GM21786 (cell line): ENCODE data around the gene PDHX.
"Not testable (repeated sequence)": the region's sequence is repeated elsewhere in the genome, so short reads cannot be mapped to it uniquely, and the experiment has no call there.

Experiments
- ATAC-seq: cut with Tn5 transposase; IDR thresholded peaks from one replicate; pipeline ENCODE4 v1.9.1; 2021; ENCODE audit not compliant: unreplicated experiment

The PDHX gene

DNA sequence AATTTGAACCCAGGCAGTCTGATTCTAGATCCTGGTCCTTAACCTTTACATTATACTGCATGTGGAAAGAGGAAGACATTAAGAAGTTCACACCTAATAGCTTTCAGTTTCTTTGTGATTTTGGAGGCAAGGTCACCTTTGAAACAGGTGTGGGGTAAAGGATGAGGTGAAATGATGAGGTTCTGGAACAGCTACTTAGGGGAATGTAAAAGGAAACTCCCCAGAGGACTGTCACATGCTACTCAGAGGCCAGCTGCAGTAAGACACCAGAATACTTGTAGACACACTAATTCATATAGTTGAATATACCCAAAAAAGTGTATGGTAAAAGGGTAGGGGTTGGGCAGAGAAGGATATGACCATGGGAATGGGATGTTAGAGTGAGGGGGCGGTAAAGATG, 5.6 kb upstream of the PDHX start:
- peak; percentile 43 for ATAC-seq

DNA sequence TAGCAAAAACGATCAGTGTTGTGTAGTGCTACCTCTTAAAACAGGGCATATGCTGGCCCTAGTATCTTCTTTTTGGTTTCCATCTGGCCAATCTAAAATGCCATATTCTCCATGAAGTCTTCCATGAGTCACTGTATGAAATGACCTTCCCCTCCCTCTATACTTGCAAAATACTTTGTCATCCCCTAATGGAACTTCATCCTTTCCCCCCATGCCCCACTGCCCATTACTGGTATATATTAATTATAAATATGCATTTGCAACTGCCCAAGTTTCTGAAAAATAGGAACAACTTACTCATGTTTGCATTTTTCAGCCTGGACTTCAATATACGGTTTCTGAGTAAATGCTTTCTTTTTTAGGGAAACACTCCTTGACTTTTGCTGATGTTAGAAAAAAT, 4.7 kb upstream of the PDHX start:
- no peak for ATAC-seq

DNA sequence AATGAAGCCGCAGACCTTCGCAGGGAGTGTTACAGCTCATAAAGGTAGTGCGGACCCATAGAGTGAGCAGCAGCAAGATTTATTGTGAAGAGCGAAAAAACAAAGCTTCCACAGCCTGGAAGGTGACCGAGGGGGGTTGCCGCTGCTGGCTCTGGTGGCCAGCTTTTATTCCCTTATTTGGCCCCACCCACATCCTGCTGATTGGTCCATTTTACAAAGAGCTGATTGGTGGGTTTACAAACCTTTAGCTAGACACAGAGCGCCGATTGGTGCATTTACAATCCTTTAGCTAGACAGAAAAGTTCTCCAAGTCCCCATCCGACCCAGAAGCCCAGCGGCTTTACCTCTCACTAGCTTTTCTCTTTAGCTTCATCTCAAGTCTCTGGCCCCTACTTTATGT, 2.9 kb upstream of the PDHX start:
- not testable (repeated sequence) for ATAC-seq

DNA sequence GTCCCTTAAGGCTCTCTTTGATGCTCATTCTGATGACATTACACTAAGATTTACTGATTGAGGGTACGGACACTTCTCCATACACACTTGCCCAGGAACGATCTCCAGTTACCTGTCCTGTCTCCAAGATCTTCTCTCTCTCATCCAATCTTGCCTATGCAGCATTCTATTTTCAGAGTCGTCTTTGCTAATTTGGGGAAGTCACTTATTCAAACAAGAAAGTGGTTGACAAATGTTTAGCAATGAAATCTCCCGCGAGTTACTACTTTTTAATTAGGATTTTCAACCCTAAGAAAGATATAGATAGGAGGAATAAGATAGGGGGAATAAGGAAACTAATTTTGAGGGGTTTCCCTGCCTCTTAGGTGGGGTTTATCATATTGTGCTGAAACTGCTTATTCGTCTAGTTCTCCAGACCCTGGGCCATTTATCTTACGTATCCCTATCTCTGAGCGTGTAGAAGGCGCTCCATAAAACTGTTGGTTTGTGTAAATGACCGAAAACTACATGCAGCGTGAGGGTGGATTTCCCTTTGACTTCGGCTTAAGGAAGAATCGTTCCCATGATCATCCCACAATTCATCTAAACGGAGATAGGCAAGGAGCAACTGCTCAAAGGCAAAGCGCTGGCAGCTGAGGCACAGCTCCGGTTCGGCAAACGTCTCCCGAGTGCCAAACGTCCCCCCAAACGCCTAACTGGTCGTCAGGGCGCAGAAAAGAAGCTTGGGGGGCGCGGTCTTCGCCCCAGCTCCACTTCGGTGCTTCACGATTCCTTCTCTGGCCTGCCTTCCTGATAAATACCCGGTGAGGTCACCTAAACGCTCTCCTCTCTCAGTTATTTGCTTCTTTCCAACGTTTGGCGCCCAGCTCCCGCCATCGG, 1.0 kb upstream of the PDHX start:
- ATAC-seq: no peak

DNA sequence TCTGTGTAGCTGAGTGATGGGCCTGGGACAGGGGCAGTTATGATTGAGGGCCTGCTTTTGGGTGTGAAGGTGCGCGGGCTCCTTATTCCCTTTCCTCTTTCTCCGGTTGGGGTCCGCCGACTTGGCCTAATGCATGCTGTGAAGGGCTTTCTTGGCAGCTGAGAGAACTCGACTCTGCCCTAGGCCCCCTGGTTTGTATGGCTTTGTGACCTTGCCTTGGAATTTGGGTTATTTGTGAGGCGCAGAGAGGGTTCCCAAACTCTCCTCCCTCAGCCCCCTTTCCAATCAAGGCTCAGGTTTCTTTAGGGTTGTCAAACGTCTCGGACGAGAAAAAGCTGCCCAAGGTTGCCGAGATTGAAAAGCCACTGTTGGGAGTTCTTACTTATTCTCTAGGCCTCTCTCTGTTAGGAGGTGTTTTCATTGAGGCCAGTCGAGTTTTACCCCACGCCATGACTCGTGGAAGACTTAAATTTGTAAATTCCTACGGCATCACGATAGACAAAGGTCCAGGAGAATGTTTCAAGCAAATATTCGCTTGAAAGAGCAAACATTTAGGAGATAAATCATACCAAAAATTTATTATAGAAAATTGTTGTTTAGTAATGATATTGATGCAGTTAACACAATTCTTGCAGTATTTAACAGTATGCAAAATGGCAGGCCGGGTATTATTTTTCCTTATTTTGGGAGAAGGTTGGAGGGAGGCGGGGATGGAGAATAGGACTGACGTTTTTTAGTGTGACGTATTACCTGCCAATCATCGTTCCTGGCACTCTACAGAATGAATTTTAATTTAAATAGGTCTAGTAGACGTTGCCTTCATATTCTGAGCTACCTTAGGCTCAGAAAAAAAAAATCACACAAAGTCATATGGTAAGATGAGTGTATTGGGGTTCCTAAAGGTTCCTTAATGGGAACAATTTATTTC, 689 bp downstream of the PDHX start:
- ATAC-seq: no peak

DNA sequence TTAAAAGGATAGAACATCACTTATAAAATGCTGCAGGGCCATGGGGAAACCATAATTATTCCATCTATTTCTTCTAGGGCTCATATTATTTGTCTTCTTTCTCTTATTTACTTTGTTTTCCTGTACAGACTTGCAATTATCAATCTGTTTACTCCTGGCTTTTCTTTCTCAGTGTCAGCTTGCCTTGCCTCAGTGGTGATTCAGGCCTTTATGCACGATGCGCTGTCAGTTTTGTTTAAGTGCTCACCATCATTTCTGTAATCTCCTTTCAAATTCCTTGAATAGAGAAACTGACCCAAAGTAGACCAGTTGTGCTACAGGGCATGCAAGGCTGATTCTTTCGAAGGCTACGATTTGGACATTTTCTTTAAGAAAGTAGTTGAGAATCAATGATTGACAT, 4.7 kb downstream of the PDHX start:
- ATAC-seq: no peak

DNA sequence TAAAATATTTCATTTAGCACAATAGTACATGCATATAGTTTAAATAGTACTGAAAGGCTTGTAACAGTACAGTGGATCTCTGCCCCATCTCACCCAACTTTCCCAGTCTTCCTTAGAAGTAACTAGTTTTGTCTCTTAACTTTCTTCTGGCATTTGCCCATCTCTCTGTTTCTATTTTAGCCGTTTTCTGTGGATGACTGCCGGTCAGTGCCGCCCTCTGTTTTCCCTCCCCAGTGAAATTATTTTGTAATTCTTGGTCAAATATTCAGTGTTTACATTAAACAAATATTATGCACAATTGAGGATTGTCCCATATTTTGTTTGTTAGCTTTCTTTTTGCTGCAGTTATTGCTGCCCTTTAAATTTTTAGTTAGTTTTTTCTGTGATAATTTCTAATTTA, 8.3 kb downstream of the PDHX start:
- ATAC-seq: no peak

DNA sequence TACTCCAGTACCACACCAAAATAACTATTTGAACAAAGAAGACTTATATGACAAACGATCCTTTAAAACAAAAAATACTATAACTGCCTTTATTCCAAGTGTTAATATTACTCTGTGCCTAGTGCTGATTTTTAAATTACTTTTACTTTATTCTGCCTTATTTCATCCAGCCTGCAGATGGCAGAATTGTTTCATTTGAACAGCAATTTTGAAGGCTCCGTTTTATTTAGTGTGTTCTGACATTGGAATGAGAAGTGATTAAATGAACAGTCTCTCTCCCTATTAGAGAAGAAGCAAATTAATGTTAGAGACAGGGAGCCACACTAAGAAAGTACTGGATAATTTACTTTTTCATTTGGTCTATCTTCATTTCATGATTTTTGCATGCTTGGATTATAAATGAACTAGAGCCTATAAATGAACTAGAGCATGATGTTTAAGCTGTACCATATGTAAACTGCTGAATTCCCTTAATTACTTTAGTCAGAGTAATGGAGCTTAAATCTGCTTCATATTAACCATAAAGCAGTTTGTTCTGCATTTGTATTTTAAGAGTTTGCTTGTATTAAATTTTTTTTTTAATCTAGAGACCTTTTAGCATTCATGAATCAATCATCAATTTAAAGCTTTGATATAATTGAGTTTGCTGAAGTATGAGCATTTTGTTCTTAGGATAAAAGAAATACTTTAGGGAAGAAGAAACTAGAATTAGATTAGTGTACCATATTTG, 9.8 kb downstream of the PDHX start:
- ATAC-seq: no peak

DNA sequence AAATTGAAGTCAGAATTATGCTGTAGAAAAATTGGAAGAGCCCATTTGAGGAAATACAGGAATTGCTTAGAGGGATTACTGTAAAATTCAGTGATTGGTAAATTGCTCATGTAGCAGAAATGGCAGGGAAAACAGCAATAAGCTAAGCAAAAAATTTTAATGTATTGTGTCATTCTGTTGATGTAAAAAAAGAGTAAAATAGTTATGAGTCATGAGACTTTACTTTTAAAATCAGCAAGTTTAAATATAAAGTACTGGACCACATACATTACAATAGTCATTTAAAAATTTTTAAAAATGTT, 10.4 kb downstream of the PDHX start:
- no peak for ATAC-seq

DNA sequence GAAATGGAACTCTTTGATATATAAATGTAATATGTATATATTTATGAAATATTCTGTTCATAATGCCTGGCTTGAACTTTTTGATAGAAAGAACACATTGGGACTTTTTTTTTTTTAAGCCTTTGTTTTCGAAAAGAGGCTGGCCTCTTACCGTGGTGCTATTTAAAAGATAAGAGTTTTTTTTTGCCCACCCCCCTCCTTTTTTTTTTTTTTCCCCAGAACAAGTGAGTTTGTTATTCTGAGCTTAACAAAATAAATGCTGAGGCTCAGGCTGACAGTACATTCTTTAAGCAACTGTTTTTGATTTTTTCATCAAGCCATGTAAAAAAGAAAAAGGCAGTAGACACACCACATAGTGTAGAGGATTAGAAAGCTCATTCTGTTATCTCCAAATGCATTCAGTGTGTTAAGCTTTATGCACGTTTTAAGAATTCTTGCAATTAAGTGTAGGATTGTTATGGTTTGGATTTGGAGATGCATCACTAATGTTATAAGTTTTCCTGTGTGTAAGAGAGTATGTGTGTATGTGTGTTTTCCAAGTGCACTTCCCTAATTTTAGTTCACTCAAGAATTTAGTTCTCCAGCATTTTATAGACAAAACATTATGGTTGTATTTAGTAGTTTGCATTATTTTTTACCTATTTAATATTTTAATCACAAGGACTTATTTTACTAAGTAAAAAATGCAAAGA, 12.0 kb downstream of the PDHX start:
- ATAC-seq: no peak

DNA sequence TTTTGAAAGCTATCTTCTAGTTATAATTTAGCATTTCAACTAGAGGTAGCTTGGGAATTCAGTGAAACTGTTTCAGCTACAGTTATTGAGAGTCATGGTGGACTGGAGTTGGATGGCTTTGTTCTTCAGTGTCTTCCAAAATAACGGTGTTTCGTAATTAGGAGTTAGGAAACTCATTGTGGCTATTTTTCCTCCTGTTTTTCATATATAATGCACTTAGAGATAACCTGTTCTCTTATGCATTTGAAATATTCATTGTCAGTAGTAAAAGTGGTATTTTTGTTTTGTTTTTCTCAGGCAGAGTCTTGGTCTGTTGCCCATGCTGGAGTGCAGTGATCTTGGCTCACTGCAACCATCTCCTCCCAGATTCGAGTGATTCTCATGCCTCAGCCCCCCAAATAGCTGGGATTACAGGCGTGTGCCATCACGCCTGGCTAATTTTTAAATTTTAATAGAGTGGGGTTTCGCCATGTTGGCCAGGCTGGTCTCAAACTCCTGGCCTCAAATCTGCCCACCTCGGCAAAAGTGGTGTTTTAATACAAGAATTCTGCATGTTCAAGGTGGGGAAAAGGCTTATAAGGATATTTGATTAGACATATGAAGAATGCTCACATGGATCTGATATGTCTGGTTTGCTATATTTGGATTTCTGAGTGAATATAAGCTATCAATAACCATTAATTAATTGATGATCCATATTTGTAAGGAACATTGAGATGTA, 12.7 kb downstream of the PDHX start:
- no peak for ATAC-seq

DNA sequence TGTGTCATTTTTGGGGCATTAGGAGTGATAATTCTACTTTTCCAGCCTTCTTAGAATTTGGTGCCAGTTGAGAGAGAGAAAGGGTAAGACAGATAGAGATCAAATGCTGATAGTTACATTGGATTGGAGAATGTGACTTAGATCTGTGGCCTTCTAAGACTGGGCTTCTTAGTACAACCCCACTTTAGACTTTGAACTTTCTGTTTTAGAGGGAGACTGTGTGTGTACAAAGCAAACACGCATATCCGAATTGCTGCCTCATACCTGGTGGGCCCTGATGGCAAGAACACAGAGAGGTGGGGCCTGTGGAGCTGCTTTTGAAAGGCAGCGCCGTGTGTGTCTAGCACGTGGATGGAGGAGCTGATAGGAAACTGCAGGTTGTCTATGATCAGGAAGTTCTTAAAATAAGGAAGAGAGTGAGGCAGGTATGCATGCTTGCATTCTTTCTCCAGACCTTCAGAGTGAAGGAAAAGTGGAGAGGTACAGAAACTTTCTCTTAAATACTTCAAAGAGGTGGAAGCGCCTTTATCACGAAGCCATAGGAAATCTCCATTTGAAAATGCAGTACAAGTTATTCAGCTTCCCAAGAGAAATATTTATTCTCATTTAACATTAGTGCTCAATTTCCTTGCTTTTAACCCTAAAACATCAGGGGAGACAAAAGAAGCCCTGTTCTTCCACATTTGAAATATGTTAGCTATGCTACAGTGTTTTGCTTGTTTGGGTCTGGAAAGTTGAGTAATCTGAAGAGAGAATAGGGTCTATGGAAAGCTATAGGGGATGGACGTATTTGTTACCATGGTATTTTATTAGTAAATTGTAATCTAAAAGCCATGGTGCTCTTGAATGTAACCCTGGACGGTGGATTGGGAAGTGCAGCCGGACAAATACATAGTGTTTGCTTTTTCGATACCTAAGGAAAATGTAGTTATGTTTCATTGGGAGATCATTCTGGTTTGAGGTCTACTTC, 13.7 kb downstream of the PDHX start:
- no peak for ATAC-seq

DNA sequence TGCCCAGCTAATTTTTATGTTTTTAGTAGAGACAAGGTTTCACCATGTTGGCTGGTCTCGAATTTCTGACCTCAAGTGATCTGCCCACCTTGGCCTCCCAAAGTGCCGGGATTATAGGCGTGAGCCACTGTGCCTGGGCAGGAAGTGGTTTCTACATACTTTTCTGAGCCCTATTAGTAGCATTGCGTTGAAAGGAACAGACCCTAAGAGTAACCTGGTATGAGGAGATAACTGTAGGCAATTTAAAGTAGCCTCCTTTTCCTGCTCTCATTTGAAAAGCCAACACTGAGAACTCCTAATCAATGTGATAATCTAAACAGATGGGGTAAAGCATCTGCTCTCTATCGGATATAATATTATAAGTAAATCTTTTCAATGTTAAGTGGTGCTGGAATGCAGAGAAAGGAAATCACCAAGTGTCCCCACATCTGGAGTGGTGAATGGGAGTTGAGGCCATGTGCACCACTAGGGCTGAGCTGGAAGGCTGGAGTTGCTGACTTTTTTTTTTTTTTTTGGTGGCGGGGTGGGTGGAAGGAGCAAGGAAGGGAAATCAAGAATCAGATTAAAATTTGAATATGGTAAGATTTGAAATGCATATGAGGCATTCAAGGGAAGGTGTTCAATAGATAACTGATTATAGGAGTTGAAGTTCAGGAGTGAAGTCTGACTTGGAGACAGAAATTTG, 20.7 kb downstream of the PDHX start:
- no peak for ATAC-seq

DNA sequence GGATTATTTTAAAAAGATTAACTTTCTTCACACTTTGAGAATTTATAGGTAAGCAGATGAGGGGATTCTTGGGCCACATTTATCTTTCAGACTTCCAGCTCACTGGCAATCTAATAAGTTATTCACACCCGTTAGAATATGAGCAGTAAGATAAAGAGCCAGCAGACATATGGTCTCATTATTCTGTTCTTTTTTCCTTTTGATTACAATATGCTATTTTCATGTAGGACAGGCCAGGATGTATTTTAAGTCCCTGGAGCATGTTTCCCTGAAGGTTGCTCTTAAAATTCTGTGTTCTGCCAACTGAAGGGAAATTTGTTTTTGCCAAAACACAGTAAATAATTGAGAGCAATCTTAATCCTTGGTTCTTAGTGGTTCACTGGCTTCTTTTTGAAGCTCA, 22.2 kb downstream of the PDHX start:
- no peak for ATAC-seq

DNA sequence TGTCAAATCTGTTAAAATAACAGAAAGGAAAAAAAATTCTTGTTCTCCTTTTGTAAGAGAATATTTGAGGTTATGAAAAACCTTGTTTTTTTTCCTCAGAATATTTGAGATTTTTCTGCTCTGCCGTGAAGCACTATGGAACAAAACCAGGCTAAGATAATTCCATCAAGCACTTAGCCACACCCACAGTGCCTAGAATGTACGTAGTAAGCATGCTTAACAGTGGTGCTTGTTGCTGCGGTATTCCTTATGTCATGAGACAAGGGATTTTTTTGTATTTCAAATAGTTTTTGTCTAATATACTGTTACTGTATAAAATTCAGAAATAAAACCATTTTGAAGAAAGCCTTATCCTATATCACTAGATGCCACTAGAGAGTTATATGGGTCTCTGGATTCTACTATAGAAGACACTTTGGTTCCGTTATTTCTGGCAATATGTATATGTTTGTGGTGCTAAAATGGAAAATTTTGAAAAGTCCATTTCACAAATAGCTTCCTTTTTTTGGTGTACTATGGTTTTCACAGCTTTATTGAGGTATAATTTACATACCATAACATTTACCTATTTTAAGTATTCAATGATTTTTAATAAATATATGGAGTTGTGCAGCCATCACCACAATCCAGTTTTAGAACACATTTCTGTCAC, 23.7 kb downstream of the PDHX start:
- ATAC-seq: no peak

DNA sequence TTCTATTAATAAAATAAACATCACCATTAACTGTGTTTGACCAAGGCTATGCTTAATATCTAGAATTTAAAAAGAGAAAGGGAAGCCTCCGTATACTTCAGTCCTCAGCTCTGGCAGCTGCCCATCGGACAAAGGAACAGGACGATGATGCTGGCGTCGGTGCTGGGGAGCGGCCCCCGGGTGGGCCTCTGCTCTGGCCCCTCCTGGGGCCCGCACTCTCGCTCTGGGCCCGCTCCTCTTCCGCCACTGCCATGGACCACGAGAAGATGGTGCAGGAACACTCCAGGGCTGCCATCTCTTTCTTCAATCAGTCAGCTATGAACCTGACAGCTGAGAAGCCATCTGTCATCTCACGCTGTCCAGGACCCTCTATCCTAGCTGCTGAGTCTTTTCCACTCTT, 25.3 kb downstream of the PDHX start:
- ATAC-seq: no peak

DNA sequence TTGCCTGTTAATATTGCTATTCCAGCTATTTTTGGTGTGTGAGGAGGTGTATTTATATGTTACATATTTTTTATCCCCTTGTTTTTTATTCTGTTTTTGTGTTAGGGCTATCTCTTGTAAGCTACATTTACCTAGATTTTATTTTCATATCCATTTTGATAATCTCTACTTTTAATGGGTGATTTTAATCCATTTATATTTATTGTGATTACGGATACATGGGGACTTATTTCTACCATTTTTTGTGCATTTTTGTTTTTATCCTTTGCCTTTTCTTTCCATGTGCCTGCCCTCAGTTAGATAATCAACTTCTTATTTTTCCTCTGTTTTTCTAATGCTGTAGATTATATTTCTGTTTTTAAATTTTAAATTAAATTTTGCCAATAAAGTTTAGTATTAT, 28.3 kb downstream of the PDHX start:
- ATAC-seq: no peak

DNA sequence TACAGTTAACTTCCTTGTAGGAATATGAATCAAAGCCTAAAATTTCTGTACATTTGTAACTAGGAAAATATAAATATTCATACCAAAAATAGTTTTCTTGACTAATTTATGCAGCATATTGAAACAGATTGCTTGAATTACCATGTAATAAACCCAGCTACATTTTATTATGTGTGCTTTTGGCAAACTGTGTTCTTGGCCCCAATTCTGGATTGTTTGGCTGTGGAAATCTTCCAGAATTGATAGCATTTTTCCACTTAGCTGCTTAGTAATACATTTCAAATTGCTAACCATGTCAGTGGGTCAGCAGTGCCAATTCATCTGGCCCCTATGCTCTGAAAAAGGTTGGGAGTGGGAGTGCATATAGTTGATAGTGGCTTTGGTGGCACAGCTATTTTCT, 32.3 kb downstream of the PDHX start:
- no peak for ATAC-seq
